Uterus (tissue), 2 donors: ENCODE results near the gene KIF26B.

Source experiments
- CTCF ChIP-seq, 4 experiments: fragments of 200-600 bp in 2 of 4; fragments of 450-650 bp in 2 of 4; sonication (generic) in 2 of 4; IDR thresholded peaks; one replicate each; pipeline ENCODE4 v1.5.1; 2016 to 2019; ENCODE audit warnings: antibody characterized with exemption in 4 of 4, mild to moderate bottlenecking in 2 of 4, moderate library complexity in 1 of 4
- POLR2A ChIP-seq, 2 donors: fragments of 450-650 bp; IDR thresholded peaks; one replicate each; pipeline ENCODE4 v1.6.1; 2016; ENCODE audit warnings: antibody characterized with exemption in 2 of 2, mild to moderate bottlenecking in 1 of 2, moderate library complexity in 1 of 2

- TF ChIP-seq CTCF (IDR thresholded peaks at IDR 0.05), result no peak
- TF ChIP-seq POLR2A (IDR thresholded peaks at IDR 0.05), result no peak
These were observed 561.2 kb downstream of the KIF26B start for GRCh38 chr1:245715970-245716369.
